ENCODE data around the gene CAPN14.

CAPN14 gene

DNA sequence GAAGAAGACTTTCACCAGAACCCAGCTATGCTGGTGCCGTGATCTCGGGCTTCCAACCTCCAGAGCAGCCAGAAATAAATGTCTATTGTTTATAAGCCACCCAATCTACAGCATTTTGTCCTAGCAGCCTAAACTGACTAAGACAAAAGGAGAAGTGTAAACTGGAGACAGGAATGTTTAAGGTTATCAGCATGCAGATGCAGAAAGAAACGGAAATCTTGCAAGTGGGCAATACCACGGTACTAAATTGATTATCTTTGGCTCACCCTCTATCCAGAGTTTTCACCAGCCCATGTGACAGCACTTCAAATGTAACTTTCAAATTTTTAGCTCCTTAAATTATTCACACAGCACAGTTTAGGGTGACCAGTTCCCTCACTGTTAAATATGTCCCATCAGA lies 5.7 kb upstream of the CAPN14 start:
- no peak for DNase-seq

DNA sequence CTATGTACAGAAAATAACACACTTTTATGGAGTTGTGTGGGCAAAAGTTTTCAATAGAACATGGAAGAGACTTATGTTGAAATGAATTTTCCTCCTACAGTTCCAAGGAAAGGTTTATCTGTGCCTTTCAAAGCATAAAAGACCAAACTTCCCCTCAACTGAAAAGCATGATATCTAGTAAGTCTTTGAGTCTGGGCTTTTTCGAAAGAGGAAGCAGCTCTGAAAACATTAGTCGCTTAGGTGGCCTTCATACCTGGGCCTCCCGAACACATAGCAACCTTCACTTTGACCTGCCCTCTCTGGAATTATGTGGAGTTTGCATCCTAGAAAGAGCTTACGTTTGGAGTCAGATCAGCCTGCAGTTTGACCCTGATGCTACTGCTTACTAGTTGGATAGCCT lies 4.8 kb upstream of the CAPN14 start:
- DNase-seq, result no peak

DNA sequence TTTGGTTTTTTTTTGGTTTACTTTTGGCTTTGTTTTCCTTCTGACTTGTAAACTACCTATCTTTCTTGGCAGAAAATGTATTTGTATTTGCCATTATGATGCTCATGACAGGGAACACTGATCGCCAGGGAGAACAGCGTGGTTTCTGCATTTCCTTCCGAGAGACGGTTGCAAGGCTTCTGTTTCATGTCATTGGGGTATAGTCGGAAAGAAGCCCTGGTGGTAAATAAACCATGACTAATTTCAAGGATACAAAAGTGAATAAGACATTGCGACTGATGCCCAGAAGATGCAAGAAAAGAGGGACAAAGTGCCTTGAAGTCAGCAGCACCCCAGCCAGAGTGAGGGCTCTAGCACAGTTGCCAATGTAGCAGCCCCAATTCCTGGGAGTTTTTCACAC lies 4.2 kb upstream of the CAPN14 start:
- no peak for DNase-seq

DNA sequence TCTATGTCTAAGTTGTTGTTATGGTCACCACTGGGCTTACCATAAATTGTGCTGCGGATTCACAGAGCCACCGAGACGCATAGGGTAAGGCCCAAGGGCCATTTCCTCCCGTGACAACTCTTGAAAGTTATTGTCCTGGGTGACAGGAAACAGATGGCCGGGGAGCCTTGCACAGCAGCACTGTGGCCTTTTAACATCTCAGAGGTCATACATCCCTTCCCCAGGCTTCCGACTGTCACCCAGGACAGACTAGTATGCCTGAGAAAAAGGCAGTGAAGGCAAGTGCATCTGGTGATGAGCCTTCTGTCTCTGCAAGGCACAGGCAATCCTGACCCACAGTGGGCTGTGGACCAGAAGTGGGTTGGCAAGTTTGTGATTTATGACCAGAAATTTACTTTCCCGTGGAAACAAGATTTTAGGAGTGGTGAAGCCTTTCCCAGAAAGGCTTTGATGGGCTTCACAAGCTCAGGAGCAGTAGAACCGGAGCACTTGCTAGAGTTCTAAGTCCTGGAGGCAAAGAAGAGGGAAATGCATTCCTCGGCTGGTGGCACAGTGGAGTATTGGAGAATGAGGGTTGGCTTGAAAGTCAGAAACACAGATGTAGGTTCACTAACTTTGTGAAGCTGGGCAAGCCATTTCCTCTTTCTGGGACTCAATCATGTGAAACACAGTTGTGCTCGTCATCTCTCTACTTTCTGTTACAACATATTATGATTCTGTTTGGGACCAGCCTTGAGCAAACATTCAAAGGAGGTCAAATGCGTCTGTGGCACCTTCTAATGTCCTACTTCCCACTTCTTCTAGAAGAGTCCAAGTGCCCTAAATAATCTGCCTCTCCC lies 2.0 kb upstream of the CAPN14 start:
- no peak for DNase-seq

DNA sequence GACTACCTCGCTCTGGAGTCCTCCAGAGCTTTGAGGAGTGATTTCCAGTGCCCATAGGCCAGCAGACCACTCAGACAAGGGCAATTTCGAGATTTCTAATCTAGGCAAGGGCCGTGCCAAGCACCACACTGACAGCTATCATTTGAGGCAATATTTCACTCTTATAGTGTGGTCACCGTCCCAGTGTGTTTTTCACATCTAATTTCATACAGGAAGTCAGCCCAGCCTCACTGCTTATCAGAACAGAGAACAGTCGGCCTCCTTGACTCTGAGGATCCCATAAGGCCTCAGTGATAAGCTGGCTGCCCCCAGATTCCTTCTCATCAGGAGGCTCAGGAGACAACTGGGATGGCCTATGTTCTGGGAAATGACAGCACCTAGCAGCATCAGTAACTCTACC lies 581 bp downstream of the CAPN14 start:
- DNase-seq, result no peak

DNA sequence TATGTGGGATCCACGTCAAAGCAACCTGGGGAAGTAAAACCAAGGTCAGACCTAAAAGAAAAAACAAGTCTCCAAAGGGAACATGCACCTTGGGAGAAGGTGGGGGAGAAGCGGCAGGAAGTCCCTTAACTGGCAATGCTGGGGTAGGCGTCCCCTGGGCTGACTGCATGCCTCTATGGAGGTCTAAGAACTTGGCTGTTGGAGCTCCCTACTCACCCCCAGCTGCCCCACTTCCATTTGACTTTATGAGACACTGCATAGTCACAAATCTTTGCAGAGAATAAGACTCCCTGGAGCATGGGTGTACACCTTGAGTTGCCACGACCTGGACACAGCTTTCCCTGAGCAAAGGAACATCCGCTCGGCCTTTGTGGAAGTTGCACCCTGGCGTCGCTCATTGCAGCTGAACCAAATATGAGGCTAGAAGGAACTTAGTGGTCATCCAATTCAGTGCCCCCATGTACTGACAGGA lies 2.8 kb downstream of the CAPN14 start:
- no peak for DNase-seq

DNA sequence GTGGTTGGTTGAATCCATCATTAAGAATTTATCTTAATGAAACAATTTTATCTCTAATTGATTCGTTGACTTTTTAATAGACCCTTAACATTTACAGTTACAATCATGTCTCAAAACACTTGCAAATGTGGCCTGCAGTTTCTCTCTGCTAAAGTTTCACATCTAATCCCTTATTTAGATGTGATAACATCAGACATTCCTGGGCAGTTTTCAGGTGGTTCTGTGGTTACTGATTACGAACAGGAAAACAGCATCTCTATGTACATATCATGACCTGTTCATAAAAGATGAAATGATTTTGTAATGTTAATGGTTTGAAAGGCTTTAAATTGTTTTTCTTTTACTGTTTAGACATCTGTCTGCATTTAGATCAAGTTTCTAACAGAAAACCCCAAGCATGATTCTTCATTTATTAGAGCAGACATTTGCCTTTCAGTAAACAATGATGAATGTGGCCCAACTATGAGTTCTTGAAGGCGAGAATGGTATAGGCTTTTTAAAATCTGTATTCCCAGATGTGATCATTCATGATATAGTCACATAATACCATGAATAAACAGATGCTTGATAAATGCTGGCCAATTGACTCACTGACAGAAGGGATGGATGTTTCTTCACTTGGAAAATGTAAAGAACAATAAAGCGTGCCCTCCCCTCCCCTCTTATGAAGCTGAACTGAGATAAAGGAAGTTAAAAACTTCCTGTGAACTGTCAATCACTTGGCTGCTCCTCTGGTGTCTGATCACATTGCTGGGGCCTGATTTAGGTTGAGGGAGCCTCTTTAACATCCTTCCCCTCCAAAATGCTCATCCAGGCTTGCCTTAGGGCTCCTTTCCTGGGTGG lies 3.5 kb downstream of the CAPN14 start:
- DNase-seq, result no peak

DNA sequence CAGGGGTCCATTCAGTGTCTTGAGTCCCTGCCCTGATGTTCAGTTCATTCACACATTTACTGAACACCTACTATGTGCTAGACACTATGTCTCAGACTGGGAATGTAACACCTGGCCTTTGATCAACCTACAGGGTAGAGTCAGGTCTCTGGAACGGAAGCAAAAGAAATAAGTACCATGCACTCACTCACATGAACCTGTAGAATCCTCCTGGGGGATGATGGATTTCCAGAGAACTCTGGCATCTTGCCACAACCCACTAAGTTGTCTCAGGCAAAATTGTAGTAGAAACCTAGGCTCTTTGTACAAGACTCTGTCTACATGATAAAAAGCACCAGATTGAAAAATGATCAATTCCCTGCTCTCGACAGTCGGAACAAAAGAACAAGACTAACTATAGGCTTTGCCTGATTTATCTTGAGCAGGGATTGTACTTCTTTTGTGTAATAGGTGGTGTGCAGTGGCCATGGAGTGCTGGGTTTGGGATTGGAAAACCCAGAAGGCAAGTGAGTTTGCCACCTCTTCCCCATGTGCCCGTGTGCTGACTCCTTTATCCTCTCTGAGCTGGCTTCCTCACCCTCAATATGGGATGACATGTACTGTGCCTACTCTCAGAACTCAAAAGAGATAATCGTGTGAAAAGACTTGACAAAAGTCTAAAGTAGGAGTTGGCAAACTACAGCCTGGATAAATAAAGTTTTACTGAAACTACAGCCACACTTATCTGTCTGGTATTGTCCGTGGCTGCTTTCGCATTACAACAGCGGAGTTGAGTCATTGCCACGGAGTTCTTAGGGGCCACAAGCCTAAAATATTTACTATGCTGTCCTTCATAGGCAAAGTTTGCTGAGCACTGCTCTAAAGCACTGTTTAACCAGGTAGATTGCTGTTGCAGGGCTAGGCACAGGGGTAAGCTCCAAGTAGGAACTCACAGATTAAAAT lies 4.4 kb downstream of the CAPN14 start:
- no peak for DNase-seq

DNA sequence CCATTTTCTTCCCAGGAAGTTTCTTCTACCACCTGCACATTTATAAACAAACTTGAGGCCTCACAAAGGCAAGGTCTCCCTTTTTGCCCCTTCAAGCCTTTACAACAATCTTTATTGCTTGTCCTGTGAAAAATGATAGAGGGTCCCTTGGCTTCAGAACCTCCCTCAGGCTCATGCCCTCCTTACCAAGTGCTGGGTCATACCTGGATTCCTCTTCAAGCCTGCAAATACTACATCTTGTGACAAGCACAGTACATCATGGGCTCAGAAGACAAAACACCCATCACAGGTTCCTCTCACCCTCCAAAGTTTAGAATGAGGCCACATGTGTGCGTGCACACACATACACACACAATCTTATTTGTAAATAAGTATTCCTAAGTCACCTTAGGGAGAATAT lies 9.1 kb downstream of the CAPN14 start:
- DNase-seq, result no peak

DNA sequence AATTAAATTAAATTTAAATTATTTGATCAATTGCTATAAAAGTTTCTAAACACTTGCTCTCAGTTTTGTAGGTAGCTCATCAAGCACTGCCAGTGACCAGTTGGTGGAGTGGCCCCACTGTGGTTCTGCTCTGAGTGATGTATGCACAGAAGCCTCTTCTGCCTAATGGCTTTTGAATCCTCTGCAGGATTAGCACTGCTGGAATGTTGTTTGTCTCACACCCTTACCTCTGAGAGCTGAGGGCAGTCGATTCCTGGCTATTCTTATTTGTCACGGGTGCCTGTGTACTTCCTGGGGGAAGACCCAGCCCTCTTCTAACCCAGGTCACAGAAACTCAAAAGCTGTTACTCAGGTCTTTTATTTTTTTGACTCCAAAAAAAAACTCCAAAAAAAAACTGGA lies 9.5 kb downstream of the CAPN14 start:
- no peak for DNase-seq

DNA sequence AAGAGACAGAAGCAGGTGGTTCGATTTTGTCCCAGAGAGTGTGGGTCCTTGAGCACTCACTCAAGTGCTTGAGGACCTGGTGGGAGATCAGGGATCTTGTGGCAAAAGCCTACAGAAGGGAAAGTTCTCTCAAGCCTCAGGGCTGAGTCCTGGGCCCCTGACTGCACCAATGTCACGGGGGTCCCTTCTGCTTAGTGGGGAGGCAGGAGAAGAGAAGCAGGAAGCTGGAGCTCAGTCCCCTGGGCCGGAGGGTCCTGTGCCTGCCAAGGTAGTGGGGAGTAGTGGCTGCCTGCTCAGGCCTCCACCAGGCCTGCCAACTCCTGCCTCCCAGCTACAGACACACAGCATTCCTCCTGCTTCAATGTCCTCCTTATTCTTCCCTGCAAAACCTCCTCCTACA lies 11.7 kb downstream of the CAPN14 start:
- no peak for DNase-seq

DNA sequence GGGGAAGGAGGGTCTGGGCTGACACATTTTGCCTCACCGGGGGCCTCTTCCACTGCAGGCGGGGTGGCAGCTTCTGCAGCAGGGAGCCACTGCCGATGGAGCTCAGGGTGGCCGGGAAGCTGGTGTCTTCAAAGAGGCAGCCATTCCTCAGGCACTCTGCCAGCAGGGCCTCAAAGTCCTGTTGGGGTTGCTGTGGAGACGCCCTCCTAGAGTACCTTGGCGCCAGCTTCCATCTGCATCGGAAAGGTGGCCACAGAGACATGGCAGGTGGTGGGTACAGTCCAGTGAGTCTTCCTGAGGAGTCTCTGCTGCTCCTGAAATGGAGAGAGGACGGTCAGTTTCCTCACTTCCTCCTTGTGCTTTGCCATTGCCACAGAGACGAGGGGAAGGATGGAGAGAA lies 12.1 kb downstream of the CAPN14 start:
- no peak for DNase-seq

DNA sequence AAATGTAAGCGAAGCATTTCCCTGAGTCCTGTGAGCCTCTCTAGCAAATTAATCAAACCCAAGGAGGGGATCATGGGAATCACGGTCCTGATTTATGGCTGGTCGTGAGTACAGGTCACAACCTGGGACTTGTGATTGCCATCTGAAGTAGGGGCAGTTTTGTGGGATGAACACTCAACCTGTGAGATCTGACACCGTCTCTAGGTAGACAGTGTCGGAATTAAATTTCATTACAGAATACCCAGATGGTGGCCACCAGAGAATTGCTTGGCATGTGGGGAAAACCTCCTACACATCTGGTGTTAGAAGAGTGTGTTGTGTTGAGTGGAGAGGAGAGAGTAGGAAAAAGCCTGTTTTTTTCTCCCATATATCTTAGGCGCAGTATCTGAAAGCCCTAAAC lies 12.5 kb downstream of the CAPN14 start:
- no peak for DNase-seq

DNA sequence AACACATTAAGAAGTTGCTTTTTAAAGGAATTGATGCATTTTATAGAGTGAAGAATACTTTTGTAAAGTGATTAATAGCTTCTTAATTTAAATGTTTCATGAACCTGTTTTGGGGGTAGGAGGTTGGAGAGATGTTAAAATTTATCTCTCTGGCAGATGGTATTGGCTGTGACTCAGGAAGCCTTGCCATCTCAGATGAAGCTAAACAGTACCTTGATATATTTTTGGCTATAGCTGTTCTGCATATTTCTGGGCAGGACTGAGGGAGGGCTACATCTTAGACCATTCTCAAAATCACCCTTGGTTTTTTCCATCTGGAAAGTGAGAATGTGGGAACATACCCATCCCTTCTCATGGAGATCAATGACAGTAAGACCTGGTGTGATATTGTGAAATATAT lies 13.4 kb downstream of the CAPN14 start:
- no peak for DNase-seq

DNA sequence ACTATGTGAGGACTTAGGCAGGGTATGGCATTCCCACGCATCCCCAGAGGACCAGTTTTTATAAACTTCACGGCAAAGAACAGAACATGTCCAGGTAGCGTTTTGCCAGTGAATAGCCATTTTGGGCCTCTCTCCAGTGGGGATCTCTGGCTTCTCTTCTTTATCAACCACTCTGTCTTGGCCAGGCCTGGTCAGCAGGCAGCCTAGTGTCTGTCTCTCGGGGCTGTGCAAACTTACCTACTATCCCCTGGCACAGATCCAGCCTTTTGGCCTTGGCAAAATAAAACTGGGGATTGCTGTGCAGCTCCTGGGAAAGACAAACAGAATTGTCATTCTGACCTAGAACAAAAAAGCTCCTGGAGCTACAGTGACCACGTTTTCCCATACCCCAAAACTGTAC lies 14.5 kb downstream of the CAPN14 start:
- DNase-seq, result no peak

DNA sequence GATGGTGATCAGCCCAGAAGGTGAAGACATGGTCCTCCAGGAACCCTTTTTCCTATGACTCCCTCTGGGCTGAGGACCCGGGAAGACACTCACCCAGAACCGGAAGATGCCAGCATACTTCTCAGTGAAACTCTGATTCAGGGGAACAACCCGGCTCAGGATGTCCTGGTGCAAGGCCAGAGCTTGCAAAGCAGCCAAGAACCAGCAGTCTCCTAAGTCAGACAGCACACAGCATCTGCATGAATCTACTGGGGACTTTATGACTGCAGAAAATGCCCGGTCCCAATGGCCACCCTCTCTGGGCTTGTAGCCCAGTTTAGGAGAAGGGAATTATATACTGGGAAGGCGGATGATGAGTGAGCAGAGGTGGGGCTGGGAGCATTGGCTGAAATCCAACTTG lies 15.3 kb downstream of the CAPN14 start:
- DNase-seq, result no peak

DNA sequence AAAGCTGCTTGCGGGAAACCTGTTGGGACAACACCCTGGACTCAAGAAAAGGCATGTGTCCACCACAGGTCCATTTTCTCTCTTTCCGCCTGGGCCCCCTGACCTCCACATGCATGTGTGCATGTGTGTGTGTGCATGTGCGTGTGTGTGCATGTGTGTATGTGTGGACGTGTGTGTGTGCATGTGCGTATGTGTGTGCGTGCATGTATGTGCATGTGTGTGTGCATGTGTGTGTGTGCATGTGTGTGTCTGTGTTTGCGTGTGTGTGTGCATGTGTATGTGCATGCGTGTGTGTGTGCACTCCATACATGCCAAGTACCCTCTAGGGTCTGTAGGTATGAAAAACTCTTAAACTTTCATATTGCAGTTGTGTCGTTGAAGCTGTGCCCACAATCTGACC lies 16.3 kb downstream of the CAPN14 start:
- DNase-seq, result no peak

DNA sequence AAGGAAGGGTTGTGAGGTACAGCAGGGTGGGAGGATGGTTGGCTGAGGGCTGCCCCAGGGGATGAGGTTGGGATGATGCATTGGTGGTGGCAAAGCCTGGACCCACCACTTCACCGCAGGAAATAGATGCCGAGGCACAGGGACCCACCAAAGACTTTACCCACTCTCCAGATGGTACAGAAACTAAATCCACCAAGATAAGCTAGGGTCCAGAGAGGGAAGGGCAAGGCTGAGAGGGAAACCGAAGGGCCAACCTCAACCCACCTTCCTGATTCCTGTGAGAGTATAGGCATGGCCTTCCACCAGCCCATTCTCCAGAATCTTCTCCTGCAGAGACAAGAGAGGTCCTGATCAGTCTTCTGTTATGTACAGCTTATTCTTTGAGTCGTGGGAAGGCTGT lies 18.1 kb downstream of the CAPN14 start:
- no peak for DNase-seq

DNA sequence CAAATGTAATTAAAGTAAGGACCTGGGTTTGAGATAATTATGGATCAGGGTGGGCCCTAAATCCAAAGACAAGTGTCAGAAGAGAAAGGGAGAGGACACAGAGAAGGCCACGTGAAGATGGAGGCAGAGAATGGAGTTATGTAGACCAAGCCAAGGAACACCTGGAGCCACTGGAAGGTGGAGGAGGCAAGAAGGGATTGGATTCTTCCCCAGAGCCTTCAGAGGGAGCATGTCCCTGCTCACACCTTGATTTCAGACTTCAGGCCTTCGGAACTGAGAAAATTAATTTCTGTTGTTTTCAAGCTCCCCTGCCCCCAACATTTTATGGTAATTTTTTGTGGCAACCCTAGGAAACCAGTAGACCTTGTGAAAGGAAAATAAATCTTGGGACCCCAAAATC lies 19.6 kb downstream of the CAPN14 start:
- DNase-seq, result no peak

DNA sequence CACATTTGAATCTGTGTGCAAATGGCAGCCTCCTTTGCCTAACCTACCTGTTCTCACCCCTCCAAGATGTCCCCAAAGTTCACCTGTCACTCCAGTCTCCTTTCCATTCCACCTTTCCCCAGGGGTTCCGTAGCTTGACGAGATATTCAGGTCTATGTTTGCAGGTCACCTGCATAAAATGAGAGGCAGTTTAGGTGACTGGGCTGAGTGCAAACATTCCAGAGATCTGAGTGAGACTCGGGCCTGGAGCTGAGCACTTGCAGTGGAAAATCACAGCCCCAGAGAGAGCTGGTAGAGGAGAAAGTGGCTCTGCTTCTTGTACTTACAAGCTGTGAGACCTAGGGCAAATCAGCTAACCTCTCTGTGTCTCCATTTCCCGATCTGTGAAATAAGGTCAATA lies 20.1 kb downstream of the CAPN14 start:
- no peak for DNase-seq

DNA sequence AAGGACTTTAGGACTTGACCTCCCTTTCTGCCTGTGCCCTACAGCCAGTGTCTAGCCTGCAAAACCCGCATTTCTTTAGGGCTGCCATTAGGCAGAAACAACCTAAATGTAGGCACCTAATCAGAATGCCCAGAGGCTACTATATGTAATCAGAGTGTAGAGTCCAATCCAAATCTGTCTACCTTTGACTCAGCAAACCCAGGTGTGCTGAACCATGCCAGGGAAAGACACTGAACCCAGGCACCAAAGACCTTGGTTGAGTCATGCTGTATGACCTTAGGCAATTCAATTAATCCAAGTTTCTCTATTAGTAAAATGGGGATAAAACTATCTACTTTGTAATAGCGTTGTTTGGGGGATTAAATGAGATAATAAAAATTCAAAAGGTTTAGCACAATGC lies 20.7 kb downstream of the CAPN14 start:
- no peak for DNase-seq

DNA sequence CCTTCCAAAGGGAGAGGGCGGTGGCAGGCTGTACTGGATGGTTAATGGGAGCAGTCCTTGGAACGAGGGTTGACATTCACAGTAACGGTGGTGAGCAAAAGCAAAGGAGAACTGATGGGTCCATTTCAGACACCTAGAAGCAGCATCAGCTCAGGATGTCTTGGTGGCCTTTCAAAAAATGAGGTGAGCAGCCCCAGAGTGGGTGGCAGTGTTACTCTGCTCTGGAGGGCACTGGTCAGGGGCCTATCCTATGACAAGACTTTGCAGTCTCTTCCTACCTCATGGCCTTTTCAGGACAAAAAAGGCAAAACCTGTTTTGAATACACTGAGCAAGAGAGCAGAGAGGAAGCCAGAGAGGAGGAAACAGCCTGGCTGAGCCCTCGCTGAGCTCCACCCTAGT lies 23.5 kb downstream of the CAPN14 start:
- no peak for DNase-seq

DNA sequence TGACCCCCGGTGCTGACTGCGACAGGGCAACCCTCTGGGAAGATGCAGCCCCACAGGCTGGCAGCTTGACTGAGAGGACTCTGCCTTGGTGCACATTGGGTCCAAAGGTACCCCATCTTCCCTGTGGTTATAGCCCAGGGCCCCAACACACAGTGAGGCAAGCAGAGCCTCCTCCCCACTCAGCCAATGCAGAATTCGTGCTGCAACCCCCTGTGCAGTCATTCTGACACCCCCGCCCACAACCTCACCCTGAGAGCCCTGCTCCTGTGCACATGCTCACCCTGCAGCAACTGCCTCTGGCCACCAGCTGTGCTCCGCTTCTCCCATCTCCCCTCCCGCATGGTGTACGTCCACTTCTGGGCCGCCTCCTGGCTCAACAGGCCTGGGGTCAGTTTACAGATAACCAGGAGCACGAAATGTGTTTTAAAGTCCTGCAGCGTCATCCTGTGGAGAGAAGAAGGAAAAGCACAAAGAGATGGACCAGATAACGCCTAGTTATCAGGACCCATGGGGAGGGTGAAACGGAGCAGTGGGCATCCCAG lies 24.4 kb downstream of the CAPN14 start:
- no peak for DNase-seq
